ENCODE measurements around the gene ACBD3.

DNA sequence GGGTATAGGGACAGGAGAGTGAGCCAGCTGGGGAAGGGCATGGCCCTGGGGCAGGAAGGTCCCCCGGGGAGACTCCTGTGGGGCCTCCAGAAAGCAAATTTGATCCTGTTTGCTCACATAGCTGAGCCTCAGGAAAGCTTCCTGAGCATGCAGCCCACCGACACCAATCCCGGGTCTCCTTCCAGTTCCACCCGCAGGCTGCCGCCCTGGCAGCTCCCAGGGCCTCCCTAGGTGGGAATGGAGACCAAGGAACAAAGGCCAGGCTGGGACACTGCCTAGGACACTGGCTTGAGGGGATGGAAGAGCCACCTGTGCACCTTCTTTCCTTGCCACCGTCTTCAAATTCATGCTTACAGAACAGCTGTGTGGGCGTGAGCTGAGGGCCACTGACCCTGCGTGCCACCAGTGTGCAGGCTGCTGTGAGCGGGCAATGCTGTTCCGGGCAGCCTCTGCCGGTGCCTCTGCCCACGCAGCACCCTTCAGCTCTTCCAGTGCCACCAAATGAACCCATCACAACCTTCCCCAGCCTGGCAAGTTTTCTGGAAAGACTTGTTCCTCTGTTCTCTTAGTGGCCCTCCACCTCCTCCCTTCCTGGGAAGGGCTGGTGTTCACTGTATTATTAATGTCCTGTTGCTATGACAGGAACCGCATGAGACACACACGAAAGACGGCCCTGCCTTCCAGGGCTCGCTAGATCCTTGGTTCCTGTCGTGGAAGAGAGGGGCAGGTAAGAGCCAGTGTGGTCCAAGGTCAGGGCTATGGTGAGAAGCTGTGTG lies 53.6 kb downstream of the ACBD3 start:
- TF ChIP-seq, protein P1, sequence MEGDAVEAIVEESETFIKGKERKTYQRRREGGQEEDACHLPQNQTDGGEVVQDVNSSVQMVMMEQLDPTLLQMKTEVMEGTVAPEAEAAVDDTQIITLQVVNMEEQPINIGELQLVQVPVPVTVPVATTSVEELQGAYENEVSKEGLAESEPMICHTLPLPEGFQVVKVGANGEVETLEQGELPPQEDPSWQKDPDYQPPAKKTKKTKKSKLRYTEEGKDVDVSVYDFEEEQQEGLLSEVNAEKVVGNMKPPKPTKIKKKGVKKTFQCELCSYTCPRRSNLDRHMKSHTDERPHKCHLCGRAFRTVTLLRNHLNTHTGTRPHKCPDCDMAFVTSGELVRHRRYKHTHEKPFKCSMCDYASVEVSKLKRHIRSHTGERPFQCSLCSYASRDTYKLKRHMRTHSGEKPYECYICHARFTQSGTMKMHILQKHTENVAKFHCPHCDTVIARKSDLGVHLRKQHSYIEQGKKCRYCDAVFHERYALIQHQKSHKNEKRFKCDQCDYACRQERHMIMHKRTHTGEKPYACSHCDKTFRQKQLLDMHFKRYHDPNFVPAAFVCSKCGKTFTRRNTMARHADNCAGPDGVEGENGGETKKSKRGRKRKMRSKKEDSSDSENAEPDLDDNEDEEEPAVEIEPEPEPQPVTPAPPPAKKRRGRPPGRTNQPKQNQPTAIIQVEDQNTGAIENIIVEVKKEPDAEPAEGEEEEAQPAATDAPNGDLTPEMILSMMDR (IDR thresholded peaks at IDR 0.05), result no peak
- peak in 1 of 4 donors; percentile 25 for TF ChIP-seq POLR2A (IDR thresholded peaks at IDR 0.05)

All from esophagus squamous epithelium (tissue), 4 donors.